Stimulated activated effector memory CD8-positive, alpha-beta T cell treated with anti-CD3 and anti-CD28 coated beads, Interleukin-12 subunit alpha, Interleukin-12 subunit beta, amount 100 ng/mL, for 72 hours (primary cell): ENCODE data around the gene MOXD1.

Experiments used
- ATAC-seq: fragments of 150-1000 bp; cut with Tn5 transposase; 2 replicates; pipeline ENCODE4 v1.10.0; 2021
- DNase-seq, 2 donors: peaks; one replicate each; pipeline ENCODE4 v3.0.0; 2021 to 2022; ENCODE audit warnings: low spot score in 2 of 2
- H3K27ac Mint-ChIP-seq: one replicate; pipeline ENCODE4 v1.8.0; 2022; ENCODE audit warnings: mild to moderate bottlenecking, mixed read lengths
- H3K36me3 Mint-ChIP-seq: one replicate; pipeline ENCODE4 v1.8.0; 2022; ENCODE audit warnings: mild to moderate bottlenecking, mixed read lengths
- H3K4me1 Mint-ChIP-seq: one replicate; pipeline ENCODE4 v1.8.0; 2022; ENCODE audit warnings: mixed read lengths
- H3K4me3 Mint-ChIP-seq: one replicate; pipeline ENCODE4 v1.8.0; 2022; ENCODE audit warnings: mild to moderate bottlenecking, mixed read lengths
- H3K9me3 Mint-ChIP-seq: one replicate; pipeline ENCODE4 v1.8.0; 2022; ENCODE audit warnings: mixed read lengths

MOXD1 gene

DNA sequence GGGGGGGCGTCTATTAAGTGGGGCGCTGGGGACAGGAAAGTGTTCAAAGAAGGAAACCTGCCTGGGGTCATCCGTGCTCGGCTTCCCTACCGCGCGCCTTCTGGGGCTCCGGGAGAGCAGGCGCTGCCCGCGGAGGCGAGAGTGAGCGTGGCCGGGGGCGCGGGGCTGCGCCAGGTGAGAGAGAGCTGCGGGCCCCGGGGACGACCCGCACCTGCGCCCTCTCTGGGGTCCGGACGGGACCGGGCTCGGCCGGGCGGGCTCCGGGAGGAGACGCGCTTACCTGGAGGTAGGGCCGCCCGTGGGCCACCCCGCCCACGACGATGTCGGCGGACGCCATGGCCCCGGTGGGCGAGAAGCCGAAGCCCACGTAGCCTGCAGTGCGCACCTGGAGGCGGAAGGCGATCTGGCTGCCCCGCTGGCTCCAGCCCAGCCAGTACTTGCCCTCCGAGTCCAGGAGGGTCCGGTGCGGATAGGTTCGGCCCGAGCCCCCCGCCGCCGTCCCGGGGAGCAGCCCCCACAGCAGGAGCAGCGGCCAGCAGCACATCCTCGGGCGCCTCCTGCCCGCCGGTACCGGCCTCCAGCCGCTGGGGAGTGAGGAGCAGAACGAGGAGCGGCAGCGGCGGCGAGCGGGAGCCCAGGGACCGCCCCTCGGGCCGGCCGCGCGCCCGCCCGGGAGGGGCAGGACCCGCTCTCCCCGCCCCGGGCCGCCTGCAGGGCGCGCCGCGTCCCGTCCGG, at the start of gene MOXD1:
Gene MOXD1, minus strand, starts transcription at position 593 of the 735 bp plus-strand sequence. Its CDS starts 49 bp downstream, at position 544.
- Mint-ChIP-seq H3K27ac (no peak within 1 kb of the TSS), H3K4me1 (peaks cover 20% of the 10 kb centered on the region), H3K9me3 (no peaks in the 10 kb centered on the region), H3K36me3 (no peaks in the 10 kb centered on the region), H3K4me3 (peak within 1 kb of the TSS; percentile 56)
- DNase-seq (no peak), ATAC-seq (peak; percentile 47)

DNA sequence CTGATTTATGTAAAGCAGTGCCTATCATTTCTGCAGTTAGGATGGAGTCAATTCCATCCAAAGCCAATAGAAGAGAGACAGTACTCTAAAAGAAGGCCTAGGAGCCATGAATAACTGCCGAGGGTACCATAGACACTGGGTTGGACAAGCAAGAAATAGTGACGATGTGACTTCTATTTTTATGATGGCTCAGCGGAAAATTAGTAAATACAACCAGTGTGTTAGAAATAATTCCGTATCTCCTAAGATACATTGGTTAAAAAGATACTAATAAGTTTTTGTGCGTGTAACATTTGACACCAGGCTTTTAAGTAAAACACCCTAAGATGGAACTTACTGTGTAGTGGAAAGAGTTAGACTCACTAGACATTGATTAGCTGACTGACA, 45.6 kb upstream of the MOXD1 start:
- Mint-ChIP-seq H3K4me1 (no peaks in the 10 kb centered on the region), H3K36me3 (peaks cover 5% of the 10 kb centered on the region), H3K4me3 (no peak overlapping the region), H3K27ac (no peak overlapping the region), H3K9me3 (peaks cover 1% of the 10 kb centered on the region)
- ATAC-seq, result no peak
- DNase-seq, result no peak

DNA sequence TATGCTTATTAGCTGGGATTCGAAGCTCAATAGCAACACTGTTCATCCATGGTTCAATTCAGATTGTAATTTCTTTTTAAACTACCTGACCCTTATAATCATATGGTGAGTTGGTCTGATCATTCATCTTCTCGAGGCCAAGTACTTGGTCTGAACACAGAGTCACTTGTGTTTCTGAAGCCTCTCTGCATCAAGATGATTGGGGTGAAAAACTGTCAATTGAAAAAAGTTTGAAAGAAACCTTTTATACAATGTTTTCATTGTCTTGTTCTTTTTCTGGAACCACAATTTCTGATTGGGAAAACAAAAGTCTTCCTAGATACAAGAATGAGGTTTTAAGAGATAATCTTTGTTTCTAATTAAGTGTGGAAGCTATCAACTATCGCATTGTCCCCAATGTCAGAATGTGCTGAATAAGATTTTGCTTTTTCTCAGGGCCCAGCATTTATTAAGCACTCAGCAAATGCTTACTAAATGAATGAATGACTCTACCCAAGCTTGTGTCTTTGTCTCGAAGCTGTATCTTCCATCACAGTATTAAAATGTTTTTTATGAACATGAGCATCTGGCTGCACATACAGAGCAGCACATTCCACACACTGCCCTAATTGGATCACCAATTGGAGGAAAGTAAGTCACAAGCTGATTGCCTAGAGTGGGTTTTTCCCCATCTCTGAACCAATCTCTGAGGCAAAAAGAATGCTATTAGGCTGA, 45.0 kb upstream of the MOXD1 start:
- no peak for ATAC-seq
- H3K36me3 Mint-ChIP-seq, result peaks cover 5% of the 10 kb centered on the region
- no peak overlapping the region for H3K27ac Mint-ChIP-seq
- H3K4me1 Mint-ChIP-seq, result no peaks in the 10 kb centered on the region
- H3K4me3 Mint-ChIP-seq, result no peak overlapping the region
- peaks cover 4% of the 10 kb centered on the region for H3K9me3 Mint-ChIP-seq
- DNase-seq, result no peak

DNA sequence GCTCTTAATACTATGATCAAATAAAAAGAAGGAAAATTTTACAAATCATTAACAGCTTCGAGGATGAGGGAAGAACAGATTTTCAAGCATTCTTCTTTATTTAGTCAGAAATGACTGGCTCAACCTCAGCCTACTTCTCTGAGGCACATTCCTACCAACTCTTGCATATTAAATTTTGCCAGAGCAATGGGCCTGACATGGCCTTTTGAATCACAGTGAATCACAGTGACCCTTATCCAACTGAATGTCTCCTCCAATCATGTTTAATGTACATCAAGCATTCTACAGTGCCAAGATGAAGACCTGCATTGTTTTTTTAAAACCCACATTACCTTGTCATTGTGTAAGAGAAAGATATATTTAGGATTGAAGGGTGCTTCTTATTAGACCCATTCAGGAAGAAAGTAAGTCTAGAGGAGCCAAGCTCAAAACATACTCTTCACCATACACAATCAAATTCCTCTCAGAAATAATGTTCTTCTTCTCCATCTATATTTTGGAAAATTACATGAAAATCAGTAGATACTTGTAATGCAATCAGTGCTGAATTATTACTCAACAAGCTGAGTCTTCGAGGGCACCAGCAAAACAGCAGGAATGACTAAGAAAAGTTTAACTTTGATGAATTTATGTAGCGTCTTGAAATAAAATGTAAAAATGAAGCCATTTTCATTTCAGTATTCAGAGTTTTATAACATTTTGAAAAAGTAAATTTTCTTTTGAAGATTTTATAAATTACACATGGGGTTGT, 44.1 kb upstream of the MOXD1 start:
- no peak overlapping the region for H3K27ac Mint-ChIP-seq
- H3K4me1 Mint-ChIP-seq, result no peaks in the 10 kb centered on the region
- no peak for DNase-seq
- peaks cover 2% of the 10 kb centered on the region for H3K36me3 Mint-ChIP-seq
- no peak overlapping the region for H3K4me3 Mint-ChIP-seq
- H3K9me3 Mint-ChIP-seq, result peaks cover 4% of the 10 kb centered on the region
- no peak for ATAC-seq

DNA sequence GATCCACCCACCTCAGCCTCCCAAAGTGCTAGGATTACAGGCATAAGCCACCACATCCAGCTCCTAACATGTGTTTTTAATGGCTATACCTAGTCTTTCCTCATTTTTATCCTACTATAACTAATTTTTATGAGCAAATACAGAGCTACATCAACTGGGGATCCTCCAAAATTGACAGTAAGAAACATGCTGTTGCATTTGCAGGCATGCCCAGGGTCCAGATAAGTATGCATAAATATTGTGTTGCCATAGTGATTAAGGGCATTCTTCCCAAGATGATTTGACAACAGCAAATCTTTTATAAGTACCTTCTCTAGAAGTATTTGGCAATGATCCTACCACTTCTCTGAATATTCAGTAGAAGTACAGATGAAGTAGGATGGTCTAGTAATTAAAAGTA, 41.9 kb upstream of the MOXD1 start:
- Mint-ChIP-seq H3K4me3 (no peak overlapping the region), H3K27ac (no peak overlapping the region), H3K36me3 (no peaks in the 10 kb centered on the region), H3K4me1 (no peaks in the 10 kb centered on the region), H3K9me3 (peaks cover 7% of the 10 kb centered on the region)
- ATAC-seq, result no peak
- no peak for DNase-seq

DNA sequence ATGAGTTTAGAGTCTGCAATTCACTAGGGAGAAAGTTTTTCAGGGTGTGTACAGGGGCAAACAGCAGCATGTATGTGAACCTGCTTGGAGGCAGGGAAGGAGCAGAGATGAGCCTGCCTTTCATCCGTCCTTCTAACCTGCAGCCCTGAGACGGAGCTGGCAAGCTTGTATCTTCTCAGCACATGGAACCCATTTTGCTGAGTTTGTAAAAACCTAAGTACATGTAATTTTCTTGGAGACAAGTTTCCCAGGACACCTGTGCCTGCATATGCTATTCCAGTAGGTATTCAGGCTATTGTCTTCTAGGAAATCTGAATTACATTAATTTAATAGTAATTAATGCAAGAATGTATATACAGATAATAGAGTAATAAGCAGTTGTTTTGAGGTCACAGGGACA, 28.8 kb upstream of the MOXD1 start:
- peaks cover 2% of the 10 kb centered on the region for H3K9me3 Mint-ChIP-seq
- no peaks in the 10 kb centered on the region for H3K4me1 Mint-ChIP-seq
- ATAC-seq, result no peak
- H3K4me3 Mint-ChIP-seq, result no peak overlapping the region
- H3K27ac Mint-ChIP-seq, result no peak overlapping the region
- no peak for DNase-seq
- H3K36me3 Mint-ChIP-seq, result no peaks in the 10 kb centered on the region

DNA sequence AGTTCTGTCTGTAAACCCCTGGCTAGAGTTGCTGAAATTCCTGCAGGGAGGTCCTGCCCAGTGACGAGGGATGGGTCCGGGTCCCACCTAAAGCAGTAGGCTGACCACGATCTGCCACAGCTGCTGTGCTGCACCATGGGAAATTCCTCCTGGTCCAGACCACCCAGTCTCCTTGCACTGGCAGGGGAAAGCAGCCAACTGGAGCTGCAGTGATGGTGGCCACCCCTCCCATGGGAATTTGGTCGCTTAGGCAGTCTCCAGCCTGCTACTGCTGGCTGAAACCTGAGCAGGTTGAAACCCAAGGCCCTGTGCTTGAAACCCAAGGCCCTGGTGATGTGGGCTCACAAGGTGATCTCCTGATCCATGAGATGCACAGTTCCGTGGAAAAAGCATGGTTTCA, 23.9 kb upstream of the MOXD1 start:
- DNase-seq (no peak), ATAC-seq (no peak)
- no peak overlapping the region for H3K4me3 Mint-ChIP-seq
- H3K9me3 Mint-ChIP-seq, result peaks cover 15% of the 10 kb centered on the region
- H3K4me1 Mint-ChIP-seq, result no peaks in the 10 kb centered on the region
- no peaks in the 10 kb centered on the region for H3K36me3 Mint-ChIP-seq
- no peak overlapping the region for H3K27ac Mint-ChIP-seq

DNA sequence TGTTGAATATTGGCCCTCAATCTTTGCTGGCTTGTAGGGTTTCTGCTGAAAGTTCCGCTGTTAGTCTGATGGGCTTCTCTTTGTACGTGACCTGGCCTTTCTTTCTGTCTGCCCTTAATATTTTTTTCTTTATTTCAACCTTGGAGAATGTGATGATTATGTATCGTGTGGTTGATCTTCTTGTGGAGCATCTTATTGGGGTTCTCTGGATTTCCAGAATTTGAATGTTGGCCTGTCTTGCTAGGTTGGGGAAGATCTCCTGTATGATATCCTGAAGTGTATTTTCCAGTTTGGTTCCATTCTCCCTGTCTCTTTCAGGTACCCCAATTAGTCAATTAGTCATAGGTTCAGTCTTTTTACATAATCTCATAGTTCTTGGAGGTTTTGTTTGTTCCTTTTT, 22.6 kb upstream of the MOXD1 start:
- DNase-seq (no peak), ATAC-seq (no peak)
- H3K36me3 Mint-ChIP-seq, result no peaks in the 10 kb centered on the region
- peaks cover 15% of the 10 kb centered on the region for H3K9me3 Mint-ChIP-seq
- H3K4me3 Mint-ChIP-seq, result no peak overlapping the region
- no peaks in the 10 kb centered on the region for H3K4me1 Mint-ChIP-seq
- H3K27ac Mint-ChIP-seq, result no peak overlapping the region

DNA sequence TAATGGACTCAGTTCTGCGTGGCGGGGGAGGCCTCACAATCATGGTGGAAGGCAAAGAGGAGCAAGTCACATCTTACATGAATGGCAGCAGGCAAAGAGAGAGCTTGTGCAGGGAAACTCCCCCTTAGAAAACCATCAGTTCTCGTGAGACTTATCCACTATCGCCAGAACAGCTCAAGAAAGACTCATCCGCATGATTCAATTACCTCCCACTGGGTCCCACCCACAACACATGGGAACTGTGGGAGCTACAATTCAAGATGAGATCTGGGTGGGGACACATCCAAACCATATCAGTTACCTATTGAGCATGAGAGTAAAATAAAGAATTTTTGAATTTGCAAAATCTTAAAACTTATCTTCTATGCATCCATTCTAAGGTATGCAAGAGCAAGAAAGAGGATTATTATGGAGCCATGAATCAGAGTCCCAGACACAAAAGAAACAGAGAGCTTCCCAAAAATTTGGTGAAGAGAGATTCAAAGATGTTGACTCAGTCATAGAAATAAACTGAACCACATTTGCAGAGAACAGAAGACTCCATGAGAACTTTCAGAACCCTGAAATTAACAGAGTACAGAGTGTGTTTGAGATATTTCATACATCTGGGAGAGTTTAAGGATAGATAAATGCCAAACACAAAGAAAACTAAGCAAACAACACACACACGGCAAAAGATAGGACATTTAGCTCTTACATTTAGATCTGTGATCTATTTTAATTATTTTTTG, 17.1 kb upstream of the MOXD1 start:
- H3K4me1 Mint-ChIP-seq, result no peaks in the 10 kb centered on the region
- H3K36me3 Mint-ChIP-seq, result no peaks in the 10 kb centered on the region
- no peak overlapping the region for H3K27ac Mint-ChIP-seq
- ATAC-seq (no peak), DNase-seq (no peak)
- H3K4me3 Mint-ChIP-seq, result no peak overlapping the region
- H3K9me3 Mint-ChIP-seq, result peaks cover 15% of the 10 kb centered on the region

DNA sequence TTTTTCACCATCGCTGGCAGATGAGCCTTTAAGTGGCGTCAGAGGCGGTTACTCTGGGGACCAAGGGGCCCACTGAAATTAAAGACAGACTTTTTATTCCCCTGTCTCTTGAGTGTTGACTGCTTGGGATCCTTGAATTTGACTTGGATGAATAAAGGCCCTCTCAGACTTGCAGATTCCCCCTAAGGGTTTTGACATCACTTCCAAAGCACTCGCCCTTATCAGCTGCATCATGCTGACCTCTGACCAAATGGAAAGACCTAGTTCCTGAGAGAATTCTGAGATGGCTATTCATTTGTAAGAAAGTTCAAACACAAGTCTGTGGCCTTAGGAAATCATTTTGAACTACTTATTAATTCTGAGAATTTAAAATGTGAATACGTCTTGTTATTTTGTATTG, 13.5 kb upstream of the MOXD1 start:
- no peaks in the 10 kb centered on the region for H3K9me3 Mint-ChIP-seq
- DNase-seq, result no peak
- no peak for ATAC-seq
- no peaks in the 10 kb centered on the region for H3K36me3 Mint-ChIP-seq
- no peak overlapping the region for H3K27ac Mint-ChIP-seq
- H3K4me1 Mint-ChIP-seq, result no peaks in the 10 kb centered on the region
- no peak overlapping the region for H3K4me3 Mint-ChIP-seq

DNA sequence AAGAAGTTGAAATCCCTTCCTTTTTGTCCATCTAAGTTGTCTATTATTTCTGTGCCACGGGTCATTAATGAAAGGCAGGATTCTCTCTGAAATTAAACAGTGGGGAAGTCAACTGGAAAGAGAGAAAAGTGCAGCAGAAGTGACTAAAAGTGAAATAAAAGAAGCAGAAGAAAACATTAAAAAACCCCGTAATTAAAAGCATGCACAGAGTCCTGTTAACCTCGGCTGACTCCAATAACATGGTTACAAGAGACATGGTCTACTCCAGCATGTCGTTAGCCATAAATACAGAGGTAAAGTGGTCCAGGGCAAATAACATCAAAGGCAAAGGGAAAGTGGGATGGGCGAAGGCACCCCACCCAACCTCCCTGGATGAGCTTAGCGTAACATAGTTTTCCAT, 13.0 kb upstream of the MOXD1 start:
- ATAC-seq, result no peak

DNA sequence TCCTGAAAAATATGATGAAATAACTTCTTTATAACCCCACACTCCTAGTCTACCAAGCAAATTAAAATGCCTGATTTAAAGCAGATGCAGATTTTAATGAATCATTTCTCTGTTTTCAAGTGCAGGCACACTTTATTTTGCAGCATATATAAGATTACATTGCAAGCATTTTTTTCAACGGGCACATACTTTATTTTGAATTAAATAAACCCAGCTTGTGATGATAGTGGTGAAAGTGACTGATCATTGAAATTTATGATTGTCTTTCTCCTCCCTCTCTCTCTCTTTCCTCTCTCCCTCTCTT, 12.2 kb upstream of the MOXD1 start:
- Mint-ChIP-seq H3K27ac (no peak overlapping the region), H3K4me3 (no peak overlapping the region), H3K9me3 (no peaks in the 10 kb centered on the region), H3K36me3 (no peaks in the 10 kb centered on the region), H3K4me1 (no peaks in the 10 kb centered on the region)
- no peak for DNase-seq
- no peak for ATAC-seq

More for the DNA sequence above, 13.0 kb upstream of the MOXD1 start:
- Mint-ChIP-seq H3K27ac (no peak overlapping the region), H3K4me1 (no peaks in the 10 kb centered on the region), H3K4me3 (no peak overlapping the region), H3K36me3 (no peaks in the 10 kb centered on the region), H3K9me3 (no peaks in the 10 kb centered on the region)
- DNase-seq, result no peak

DNA sequence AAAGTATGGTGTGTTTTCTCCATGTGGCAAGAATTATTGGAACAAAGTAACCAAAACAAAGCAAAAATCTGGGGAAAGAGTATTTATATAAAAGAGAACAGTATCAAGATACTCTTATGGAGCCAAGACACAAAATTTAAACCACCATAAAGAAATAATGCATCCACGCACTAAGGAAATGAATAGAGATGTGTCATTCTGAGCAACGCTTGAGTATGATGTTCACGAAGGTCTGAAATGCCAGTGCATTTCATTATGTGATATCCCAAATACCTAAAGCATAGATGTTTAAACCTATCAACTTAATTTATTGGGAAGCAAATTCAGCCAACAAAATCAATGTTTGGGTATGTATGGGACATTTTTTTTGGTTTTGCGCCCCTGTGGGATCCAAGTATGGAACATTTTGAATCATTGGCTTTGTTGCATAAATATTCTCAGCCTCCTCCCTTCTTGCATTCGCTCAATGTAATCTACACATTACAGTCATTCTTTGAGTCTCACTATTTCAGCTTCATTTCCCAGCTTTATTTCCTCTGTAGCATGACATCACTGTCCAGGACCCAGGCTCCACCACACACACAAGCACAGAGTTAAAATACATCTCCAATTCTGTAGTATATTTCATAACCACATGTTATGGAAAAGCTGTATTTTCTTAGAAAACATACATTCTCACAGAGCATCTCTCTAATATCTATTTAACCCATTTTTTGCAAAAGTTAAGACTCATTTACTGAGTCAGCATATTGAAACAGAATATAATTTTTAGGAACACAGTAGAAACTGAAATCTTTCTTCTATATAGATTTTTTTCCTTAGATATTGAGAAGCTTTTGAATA, 11.6 kb upstream of the MOXD1 start:
- Mint-ChIP-seq H3K4me1 (no peaks in the 10 kb centered on the region), H3K27ac (no peak overlapping the region), H3K4me3 (no peak overlapping the region), H3K36me3 (no peaks in the 10 kb centered on the region), H3K9me3 (no peaks in the 10 kb centered on the region)
- ATAC-seq, result no peak
- DNase-seq, result no peak

DNA sequence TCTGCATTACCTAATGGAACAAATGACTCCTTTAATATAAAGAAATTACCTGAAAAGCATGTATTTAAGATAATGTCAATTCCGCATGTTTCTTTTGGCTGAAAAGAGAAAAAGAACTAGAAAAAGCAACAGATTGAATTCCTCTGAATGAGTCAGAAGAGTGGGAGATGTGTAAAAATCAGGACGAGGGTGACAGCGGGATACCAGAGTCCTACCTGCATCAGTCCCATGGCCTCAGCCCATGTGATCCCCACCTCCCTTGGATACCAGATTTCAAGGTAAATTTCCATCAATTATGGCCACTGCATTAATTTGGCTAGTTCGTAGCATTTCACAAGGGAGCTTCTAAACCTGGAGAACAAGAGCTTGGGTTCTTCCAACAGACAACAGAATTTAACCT, 10.0 kb upstream of the MOXD1 start:
- DNase-seq (no peak), ATAC-seq (no peak)
- no peaks in the 10 kb centered on the region for H3K4me1 Mint-ChIP-seq
- no peaks in the 10 kb centered on the region for H3K9me3 Mint-ChIP-seq
- H3K36me3 Mint-ChIP-seq, result no peaks in the 10 kb centered on the region
- no peak overlapping the region for H3K4me3 Mint-ChIP-seq
- no peak overlapping the region for H3K27ac Mint-ChIP-seq

DNA sequence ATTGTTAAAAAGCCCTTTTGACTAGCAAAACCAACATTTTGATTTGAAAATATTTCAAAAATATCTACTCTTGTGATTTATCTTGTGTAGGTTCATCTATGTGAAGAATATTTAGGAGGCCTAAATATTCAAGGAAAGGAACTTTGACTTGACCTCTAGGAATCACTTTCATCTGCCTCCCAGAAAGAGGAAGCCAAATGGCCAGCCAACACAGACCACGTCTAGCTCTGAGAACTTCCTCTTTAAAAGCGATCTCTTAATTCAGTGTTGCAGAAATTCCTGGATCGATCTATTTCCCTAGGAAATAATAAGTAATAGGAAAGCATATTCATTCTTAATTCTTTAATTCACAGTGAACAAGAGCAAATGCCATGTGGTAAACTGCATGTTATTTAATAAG, 9.6 kb upstream of the MOXD1 start:
- Mint-ChIP-seq H3K4me1 (no peaks in the 10 kb centered on the region), H3K9me3 (no peaks in the 10 kb centered on the region), H3K4me3 (no peak overlapping the region), H3K27ac (no peak overlapping the region), H3K36me3 (no peaks in the 10 kb centered on the region)
- no peak for DNase-seq
- no peak for ATAC-seq
